NCI-H187 treated with DMSO at 0.1 percent for 48 hours (cell line): Measurements from ENCODE around the gene GNG2.

ENCODE experiments used
- DNase-seq: peaks from one replicate; lab custom pipeline; 2025; lab: John Stamatoyannopoulos, UW

The GNG2 gene

DNA sequence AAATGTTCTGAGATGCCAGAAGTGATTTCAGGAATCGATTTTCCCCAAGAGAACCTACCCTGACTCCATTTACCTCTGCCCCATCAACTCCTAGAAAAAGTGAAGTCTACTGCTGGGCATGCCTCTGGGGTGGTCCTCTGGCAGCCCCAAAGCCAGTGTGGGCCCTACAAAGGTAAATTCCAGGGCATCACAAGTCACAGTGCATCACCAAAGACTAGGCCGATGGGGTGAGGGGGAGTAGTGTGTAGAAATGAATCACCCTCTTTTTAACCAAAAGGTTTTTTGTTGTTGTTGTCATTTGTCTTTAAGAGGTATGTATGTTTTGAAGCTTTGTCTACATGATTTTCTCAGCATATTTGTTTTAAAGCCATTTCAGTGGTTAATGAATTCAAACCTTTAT lies 82.6 kb downstream of the GNG2 start:
- DNase-seq = no peak

- no peak for DNase-seq
Measured at GRCh38 chr14:51950007-51950406, 89.6 kb downstream of the GNG2 start.

GRCh38 chr14:51951656-51952055 lies 91.2 kb downstream of the GNG2 start:
- DNase-seq = no peak

GRCh38 chr14:51954031-51954430 lies 93.6 kb downstream of the GNG2 start:
- no peak for DNase-seq

DNA sequence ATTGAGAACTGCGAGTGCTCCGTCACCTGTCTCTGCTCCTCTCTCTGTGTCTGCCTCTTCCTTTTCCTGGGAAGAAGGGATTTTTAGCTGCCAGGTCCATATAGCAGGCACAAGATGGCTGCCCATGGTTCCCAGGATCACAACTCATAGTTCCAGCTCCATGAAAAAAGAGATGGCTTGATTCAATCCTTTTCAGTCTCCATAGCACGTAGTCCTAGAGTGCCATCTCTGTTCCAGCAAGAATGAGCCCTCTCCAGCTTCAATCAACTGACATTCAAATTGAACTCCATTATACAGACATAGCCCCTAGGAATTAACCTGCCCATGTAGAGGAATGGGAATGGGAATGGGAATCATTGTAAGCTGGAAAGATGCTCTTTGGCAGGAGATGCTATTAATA lies 94.2 kb downstream of the GNG2 start:
- no peak for DNase-seq

DNA sequence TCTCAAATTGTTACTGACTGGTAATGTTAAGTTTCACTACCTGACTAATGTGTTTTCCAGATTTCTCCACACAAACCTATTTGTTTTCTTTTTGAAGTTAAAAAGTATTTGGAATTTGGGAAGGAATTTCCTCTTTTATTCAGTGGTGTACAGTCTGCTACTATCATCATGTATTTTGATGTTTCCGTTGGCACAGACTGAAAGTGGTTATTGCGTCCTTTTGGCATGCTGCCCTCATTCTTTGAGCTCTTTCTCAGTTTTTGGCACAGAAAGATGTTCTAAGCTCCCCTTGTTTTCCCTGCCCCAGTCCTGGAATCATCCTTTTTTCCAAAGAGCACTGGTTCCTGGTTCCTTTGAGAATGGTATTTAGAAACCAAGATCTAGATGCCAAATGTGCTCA lies 97.5 kb downstream of the GNG2 start:
- DNase-seq = no peak

GRCh38 chr14:51959928-51960327 lies 99.5 kb downstream of the GNG2 start:
- no peak for DNase-seq

GRCh38 chr14:51960866-51961265 lies 100.5 kb downstream of the GNG2 start:
- no peak for DNase-seq

GRCh38 chr14:51962711-51963110 lies 102.3 kb downstream of the GNG2 start:
- no peak for DNase-seq

- no peak for DNase-seq
Measured at GRCh38 chr14:51963286-51963685, 102.9 kb downstream of the GNG2 start.

DNA sequence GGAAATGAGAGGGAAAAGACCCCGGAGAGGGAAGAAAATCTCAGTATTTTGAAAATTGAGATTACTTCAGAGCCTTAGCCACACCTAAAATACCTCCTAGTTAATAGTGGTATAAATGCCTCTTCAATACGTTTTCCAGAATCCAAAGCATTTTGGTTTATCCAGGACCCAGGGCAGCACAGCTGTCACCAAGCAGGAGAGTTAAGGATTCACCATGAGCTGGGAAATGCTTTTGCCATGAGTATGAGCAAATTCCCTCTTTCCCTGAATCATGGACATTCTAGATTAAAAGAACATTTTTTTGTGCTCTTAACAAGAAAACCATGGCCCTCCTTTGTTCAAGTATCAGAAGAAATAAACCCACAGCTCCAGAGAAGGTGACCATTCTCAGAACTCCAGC lies 107.1 kb downstream of the GNG2 start:
- DNase-seq = no peak

DNA sequence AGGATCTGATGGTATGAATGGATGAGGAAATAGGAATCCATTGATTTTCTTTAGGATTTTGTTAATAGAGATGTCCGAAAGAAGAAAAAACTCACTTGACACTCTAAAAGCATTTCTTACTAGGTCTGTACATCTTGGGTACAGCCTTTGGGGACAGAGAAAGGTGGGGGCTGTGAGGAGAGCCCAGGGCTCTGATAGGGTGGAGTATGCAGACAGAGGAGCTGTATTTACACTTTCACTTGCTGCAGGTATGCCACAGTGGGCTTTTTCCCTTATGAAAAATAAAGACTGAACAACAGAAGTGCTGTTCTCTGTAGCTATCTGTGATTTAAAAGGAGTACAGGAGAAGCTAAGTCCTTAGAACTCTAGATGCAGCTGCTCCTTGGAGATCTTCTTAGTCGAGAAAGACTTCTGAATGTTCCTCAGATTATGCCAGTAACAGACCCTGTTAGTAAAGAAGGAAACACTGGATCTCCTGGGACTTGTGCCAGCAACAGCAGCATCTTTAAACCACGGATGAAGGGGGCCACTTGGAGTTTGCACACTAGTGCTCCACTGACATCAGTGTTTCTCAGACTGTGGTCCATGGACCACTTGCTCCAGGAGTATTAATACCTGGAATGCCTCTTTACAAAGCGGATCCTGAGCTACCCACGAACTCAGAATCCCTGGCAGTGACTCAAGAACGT lies 109.6 kb downstream of the GNG2 start:
- no peak for DNase-seq

DNA sequence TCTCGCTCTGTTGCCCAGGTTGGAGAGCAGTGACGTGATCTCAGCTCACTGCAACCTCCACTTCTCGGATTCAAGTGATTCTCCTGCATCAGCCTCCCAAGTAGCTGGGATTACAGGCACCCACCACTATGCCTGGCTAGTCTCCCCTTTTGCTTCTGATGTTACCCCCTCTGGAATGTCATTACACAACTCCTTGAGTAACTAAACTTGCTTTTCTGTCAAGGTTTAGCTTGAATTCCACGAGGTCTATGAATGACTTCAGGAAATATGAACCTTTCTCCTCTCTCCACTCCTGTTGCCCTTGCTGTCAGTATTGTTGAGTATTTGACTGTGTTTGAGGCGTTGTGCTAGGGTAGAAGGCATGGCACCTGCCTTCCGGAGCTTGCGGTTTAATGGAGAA lies 112.2 kb downstream of the GNG2 start:
- no peak for DNase-seq

DNA sequence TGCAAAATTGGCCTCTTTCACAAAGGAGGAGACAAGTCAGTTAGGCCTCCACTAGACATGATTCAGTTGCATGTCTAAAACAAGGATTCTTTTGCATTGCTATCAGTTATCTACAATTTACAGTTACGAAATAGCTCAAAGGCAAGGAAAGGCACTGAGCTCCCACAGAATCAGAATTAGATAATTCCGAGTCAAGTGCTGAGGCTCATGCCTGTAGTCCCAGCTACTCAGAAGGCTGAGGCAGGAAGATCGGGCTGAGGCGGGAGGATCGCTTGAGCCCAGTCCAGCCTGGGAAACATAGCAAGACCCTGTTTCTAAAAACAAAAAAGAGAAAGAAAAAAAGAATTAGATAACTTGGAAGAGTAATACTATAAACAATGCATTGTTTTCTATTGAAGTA lies 116.7 kb downstream of the GNG2 start:
- no peak for DNase-seq

DNA sequence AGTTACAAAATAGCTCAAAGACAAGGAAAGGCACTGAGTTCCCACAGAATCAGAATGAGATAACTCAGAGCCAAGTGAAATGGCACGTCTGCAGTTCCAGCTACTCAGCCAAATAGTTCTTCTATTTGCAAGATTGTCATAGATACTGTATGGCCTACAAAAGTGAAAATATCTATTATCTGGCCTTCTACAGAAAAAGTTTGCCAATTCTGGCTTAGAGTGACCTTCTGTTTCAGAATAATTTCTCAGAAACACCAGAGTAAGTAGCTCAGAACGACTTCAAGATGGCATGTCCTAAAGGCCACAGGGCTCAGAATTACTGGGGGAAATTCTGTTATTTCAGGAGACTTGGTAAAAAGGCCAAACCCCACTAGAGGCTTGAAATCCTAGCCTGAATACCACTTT lies 118.3 kb downstream of the GNG2 start:
- DNase-seq = no peak

DNA sequence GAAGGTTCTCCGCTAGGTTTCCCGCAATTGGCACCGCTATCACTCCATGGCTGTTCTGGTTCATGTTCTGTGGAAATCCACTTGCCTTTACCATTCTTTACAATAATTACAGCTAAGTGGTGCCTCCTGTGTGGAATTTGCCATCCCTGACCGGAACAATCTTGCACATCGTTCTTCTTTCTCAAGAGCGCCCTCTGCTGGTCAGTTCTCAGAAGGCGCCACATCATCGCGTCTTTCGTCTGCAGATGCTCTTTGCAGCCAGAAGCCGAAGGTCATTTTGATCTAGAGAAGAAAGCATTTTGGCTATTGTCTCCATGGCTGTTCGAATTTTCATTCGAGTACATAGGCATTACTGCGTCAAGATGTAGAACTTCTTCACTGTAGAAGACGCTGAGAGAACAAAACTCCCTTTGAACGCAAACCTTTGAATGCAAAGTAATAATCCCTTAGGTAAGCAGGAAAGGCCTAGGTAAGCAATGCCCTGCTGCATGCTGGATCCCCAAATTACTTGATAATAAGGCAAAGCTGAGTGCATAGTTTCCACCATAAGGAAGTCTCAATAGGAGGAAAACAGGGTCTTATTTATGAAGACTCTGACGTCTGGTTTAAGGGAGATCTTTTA lies 118.8 kb downstream of the GNG2 start:
- peak; percentile 44 for DNase-seq

DNA sequence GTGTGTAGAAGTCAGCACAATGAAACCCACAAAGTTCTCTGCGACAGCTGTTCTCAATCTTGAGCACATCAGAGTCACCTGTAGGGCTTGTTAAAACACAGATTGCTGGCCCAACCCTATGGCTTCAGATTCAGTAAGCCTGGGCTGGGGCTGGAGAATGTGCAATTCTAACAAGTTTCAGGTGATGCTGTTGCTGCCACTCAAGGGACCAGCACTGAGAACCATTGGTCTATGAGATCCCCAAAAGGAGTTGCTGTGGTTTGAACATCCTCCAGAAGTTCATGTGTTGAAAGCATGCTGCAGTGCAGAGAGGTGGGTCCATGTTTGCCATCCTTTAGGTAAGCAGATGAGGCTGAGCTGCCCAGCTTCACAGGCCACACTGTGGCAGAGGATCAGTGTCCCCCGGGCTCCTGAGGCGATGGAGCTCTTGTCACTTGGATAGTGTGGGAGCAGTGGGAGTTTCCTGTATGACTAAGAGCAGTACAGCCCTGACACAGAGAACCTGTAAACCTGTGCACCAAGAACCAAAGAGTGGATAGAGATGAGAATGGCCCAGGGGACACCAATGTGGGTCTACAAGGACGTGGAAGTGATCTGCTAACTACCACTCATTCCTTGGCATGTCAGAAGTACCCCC lies 120.9 kb downstream of the GNG2 start:
- DNase-seq = no peak

DNA sequence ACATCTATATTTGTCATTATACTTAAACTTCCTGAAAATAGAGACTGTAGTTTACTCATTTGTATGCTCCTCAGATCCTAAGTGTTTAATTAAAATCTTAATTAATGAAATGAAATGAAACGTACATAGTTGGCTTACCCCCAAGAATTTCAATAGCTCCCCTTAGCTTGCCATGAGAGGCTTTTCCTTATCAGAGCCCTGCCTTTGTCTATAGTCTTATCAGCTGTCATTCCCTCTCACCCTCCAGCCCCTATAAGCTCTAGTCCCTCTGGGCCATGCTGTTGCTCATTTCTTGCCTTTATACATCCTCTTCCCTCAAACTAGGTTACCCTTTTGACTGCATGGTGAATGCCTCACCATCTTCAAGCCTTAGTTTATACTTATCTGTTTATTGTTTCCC lies 127.8 kb downstream of the GNG2 start:
- DNase-seq = no peak

DNA sequence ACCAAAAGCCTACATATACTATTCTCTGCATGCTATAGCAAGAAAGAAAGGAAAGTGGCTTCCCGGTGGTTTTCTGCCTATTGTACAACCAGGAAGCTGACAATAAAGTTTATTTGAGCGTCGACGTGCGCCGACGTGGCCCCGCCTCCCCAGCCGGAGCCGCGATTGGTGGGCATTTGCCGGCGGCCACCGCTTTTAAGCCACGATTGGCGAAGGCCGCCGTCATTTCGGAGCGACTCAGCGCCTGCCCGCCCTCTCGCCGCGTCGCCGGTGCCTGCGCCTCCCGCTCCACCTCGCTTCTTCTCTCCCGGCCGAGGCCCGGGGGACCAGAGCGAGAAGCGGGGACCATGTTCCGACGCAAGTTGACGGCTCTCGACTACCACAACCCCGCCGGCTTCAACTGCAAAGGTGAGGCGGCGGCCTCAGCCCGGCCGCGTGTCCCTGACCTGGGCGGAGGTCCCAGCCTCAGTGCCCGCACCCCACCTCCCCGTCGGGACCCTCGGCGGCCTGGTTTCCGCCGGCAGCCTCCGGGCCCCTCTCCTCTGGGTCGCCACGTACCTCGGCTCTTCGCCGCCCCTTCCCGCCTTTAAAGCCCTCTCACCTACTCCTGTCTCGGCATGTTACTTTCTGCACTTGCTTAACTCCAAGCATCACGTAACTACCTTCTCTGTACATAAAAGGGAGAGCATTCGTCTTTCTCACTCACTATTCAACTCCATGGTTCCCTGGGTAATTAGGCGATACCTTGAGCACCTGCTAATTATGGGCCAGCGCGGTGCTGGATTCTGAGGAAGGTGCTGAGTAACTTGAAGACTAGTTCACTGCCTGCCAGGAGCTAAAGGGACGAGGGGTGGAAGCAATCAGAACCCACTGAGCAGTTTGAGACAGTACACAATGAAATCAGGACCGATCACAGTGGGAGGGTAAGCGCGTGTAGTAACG lies 129.2 kb downstream of the GNG2 start, which contains the start of gene RTRAF:
Gene RTRAF, plus strand, starts transcription at position 254 of the 942 bp plus-strand sequence. Its CDS starts 94 bp downstream, at position 348.
- DNase-seq = peak; percentile 78

DNA sequence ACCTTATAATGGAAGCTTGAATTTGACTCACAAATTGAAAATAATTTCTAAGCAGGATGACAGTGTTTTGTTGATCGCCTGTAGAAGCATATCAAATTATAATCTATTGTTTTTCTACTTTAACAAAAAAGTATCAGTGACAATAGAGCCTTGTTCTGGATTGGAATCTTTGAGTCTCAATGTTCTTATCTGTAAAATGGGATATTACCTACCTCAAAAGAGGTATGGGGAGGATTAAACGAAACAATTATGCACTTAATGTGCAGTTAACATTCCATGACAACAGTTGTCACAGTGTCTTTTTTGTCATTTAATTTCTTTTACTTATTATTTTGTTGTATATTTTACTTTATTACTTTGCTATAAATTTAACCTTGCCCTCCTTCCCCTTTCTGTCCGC lies 130.1 kb downstream of the GNG2 start:
- DNase-seq = no peak

- DNase-seq = no peak
Measured at GRCh38 chr14:51993285-51993920, 133.0 kb downstream of the GNG2 start.
